Measurements from ENCODE around the gene LRRC7.

- no peak for TF ChIP-seq CTCF (IDR thresholded peaks at IDR 0.05)
- no peak for TF ChIP-seq POLR2A (IDR thresholded peaks at IDR 0.05)
- TF ChIP-seq POLR2AphosphoS5 (IDR thresholded peaks at IDR 0.05): no peak
- TF ChIP-seq EP300 (IDR thresholded peaks at IDR 0.05): no peak
Measured at GRCh38 chr1:70171512-70171911, 603.8 kb downstream of the LRRC7 start.

Measured in gastroesophageal sphincter (tissue), 3 donors.